Measurements from ENCODE around the gene ANKS6. TPM values are rescaled to one million over a fixed set of nuclear protein-coding genes. Genes with fewer than 3 reads are reported as not detected.

Gene ANKS6
- total and polyA plus RNA-seq, 10 donors, result 4.9 to 9.4 (median 7.0) TPM

- H3K4me3 ChIP-seq, result no peak overlapping the region
- no peak for DNase-seq
- intact Hi-C loops (cut with DNase I; ENCODE audit: low total_unique reads), result no loop called here
- TF ChIP-seq CTCF (IDR thresholded peaks at IDR 0.05 in 8 of 11, conservative IDR thresholded peaks at IDR 0.05 in 3 of 11), result no peak
- no peak for TF ChIP-seq POLR2AphosphoS5 (IDR thresholded peaks at IDR 0.05)
- no peak for TF ChIP-seq POLR2A (IDR thresholded peaks at IDR 0.05)
- no peaks in the 10 kb centered on the region for H3K4me1 ChIP-seq
- no peak overlapping the region for H3K27ac ChIP-seq
- 92 to 95% (median 94%) methylated on average over 7 to 11 of the region's 11 CpGs for WGBS, 5 donors
- peaks cover 0 to 40% (median 0%) of the 10 kb centered on the region in 6 donors for H3K36me3 ChIP-seq
- no peaks in the 10 kb centered on the region for H3K9me3 ChIP-seq
- no peaks in the 10 kb centered on the region for H3K27me3 ChIP-seq (replicated peaks in 1 of 7)
These were observed 16.2 kb downstream of the ANKS6 start for GRCh38 chr9:98780059-98780749.

DNA sequence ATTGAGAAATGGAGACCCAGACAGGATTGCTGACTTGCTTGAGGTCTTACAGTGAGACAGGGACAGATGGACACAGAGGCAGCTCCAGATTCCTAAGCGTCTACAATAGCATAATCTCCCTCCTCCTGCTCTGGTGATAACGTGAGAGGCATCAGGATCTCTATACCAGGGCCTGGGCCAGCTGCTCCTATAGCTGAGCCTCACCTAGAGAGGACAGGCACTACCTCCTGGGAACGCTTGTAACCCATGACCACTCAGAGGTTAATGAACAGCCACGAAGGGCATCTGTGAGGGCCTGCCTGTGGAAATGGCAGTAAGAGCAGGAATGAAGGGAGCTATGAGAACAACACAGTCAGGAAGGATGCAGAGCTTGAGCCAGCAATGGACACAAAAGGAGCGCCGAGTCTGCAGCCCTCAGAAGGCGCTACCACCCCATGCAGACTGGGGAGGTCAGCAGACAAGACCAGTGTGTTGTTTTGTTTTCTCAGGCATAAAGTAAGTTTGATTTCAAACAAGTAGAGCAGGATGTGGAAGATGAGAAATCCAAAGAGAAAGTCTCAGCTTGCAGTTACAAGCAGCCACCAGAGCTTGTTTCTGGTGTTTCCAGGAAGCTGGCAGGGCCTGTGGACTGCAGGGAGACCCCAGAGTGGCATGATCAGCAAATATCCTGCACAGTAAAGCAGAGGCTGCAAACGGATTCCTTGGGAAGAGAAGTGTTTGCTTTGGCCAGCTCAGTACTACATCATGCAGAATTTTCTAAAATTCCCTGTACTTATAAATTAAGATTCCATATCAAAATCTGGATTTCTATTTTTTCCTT, 17.4 kb downstream of the ANKS6 start:
- no peaks in the 10 kb centered on the region for H3K9me3 ChIP-seq
- peaks cover 0 to 39% (median 0%) of the 10 kb centered on the region in 6 donors for H3K36me3 ChIP-seq
- no peak for DNase-seq
- H3K27ac ChIP-seq, result no peak overlapping the region
- intact Hi-C loops (cut with DNase I; ENCODE audit: low total_unique reads), result no loop called here
- TF ChIP-seq POLR2A (IDR thresholded peaks at IDR 0.05) (no peak), CTCF (IDR thresholded peaks at IDR 0.05 in 8 of 11, conservative IDR thresholded peaks at IDR 0.05 in 3 of 11) (no peak), POLR2AphosphoS5 (IDR thresholded peaks at IDR 0.05) (no peak)
- H3K4me1 ChIP-seq, result no peaks in the 10 kb centered on the region
- H3K4me3 ChIP-seq, result no peak overlapping the region
- no peaks in the 10 kb centered on the region for H3K27me3 ChIP-seq (replicated peaks in 1 of 7)
- WGBS, 5 donors, result 79 to 88% (median 82%) methylated on average over 8 of the region's 8 CpGs

GRCh38 chr9:98778251-98778650, 18.1 kb downstream of the ANKS6 start:
- intact Hi-C loops (cut with DNase I; ENCODE audit: low total_unique reads), result no loop called here
- WGBS, 5 donors, result 93 to 99% (median 97%) methylated on average over 8 of the region's 8 CpGs
- H3K4me1 ChIP-seq, result no peaks in the 10 kb centered on the region
- no peak for TF ChIP-seq CTCF (IDR thresholded peaks at IDR 0.05 in 8 of 11, conservative IDR thresholded peaks at IDR 0.05 in 3 of 11)
- TF ChIP-seq POLR2AphosphoS5 (IDR thresholded peaks at IDR 0.05), result no peak
- no peak for TF ChIP-seq POLR2A (IDR thresholded peaks at IDR 0.05)
- no peaks in the 10 kb centered on the region for H3K27me3 ChIP-seq (replicated peaks in 1 of 7)
- no peak overlapping the region for H3K4me3 ChIP-seq
- H3K9me3 ChIP-seq, result no peaks in the 10 kb centered on the region
- H3K27ac ChIP-seq, result no peak overlapping the region
- no peak for DNase-seq
- H3K36me3 ChIP-seq, result peaks cover 0 to 39% (median 5%) of the 10 kb centered on the region in 6 donors

DNA sequence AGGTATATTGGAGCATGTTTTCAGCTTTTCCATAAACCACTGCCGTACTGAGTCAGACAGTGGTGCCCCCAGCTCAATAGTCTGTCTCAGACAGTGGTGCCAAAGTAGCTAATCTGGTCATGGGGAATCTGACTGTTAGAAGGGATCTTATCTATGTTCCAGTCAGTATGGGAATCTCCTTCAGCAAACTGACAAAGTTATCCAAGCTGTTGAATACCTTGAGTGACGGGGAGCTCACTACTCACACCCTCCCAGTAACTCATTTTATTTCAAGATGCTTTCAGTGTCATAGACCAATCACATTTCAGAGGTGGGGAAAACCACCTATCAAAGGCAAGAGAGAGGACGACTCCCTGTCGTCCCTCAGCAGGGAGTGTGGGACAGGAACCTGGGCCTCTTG, 18.7 kb downstream of the ANKS6 start:
- Histone ChIP-seq H3K36me3 (peaks cover 0 to 40% (median 10%) of the 10 kb centered on the region in 6 donors), H3K4me3 (no peak overlapping the region), H3K27me3 (replicated peaks in 1 of 7) (no peaks in the 10 kb centered on the region), H3K4me1 (no peaks in the 10 kb centered on the region), H3K9me3 (no peaks in the 10 kb centered on the region), H3K27ac (no peak overlapping the region)
- no peak for DNase-seq
- WGBS, 5 donors, result 88 to 95% (median 93%) methylated on average over 4 of the region's 4 CpGs
- intact Hi-C loops (cut with DNase I; ENCODE audit: low total_unique reads), result no loop called here
- no peak for TF ChIP-seq CTCF (IDR thresholded peaks at IDR 0.05 in 8 of 11, conservative IDR thresholded peaks at IDR 0.05 in 3 of 11)
- TF ChIP-seq POLR2A (IDR thresholded peaks at IDR 0.05), result no peak
- TF ChIP-seq POLR2AphosphoS5 (IDR thresholded peaks at IDR 0.05), result no peak

Measured in spleen (tissue), 11 donors.